ENCODE results near the gene RFC4.
"Not testable (repeated sequence)": the region's sequence is repeated elsewhere in the genome, so short reads cannot be mapped to it uniquely, and the experiment has no call there.

The RFC4 gene

DNA sequence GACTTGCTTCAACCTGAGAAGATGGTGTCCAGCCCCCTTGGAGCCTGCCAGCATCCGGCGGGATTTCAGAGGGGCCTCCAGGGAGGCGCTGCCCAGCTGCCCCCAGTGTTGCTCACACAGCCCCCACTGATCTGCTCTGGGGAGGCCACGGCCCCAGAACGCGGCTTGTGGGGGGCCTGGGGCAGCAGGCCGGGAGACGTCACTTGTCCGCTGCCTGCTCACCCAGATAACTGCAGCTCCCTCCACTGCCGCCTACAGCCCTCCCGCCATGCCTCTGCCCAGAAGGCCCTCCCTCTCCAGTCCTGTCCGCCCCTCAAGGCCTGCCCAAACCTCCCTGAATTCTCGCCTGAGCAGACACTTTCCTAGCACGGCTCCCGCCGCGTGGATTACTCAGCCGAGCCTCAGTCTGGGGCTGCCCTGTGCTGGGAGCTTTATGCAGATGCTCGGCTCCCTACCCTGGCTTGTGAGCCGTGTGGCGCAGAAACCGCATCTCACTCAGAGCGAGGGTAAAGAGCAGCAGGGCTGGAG, 19.1 kb upstream of the RFC4 start:
- H3K4me3 ChIP-seq (ENCODE audit: low read depth, low read length): no peak overlapping the region
- TF ChIP-seq, protein P1, sequence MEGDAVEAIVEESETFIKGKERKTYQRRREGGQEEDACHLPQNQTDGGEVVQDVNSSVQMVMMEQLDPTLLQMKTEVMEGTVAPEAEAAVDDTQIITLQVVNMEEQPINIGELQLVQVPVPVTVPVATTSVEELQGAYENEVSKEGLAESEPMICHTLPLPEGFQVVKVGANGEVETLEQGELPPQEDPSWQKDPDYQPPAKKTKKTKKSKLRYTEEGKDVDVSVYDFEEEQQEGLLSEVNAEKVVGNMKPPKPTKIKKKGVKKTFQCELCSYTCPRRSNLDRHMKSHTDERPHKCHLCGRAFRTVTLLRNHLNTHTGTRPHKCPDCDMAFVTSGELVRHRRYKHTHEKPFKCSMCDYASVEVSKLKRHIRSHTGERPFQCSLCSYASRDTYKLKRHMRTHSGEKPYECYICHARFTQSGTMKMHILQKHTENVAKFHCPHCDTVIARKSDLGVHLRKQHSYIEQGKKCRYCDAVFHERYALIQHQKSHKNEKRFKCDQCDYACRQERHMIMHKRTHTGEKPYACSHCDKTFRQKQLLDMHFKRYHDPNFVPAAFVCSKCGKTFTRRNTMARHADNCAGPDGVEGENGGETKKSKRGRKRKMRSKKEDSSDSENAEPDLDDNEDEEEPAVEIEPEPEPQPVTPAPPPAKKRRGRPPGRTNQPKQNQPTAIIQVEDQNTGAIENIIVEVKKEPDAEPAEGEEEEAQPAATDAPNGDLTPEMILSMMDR (IDR thresholded peaks at IDR 0.05; ENCODE audit: low read depth, low read length, missing control alignments): no peak
- no peak for DNase-seq (ENCODE audit: low read depth)

DNA sequence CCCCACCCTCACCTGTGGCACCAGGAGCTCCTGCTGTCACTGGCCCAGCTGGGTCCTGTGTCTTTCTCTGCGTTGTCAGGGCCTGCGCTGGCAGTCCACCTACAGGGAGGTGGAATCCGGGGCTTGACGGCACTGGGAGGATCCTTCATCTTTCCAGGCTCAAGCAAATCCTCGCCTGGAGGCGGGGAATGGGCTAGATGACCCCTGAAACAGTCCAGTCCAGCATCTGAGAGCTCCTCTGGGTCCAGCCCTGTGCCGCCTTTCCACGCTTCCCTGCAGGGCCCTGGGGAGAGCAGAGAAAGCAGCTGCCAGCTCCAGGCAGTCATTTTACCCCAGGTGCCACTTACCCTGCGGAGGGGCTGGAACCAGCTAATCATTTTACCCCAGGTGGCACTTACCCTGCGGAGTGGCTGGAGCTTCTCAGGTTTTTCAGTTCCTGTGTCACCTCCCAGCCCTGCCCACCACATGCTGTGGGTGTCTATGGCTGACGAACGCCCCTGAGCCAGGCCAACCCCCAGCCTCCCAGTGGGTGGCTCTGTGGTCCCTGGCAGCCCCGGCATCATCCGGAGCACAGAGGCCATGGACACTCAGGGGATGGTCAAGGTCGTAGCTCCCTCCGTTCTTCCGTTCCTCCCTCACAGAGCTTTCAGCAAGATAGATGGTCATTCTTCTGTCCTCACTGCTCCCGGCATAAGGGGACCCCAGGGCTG, 18.3 kb upstream of the RFC4 start:
- DNase-seq (ENCODE audit: low read depth): no peak
- no peak overlapping the region for H3K4me3 ChIP-seq (ENCODE audit: low read depth, low read length)
- TF ChIP-seq, protein P1 (IDR thresholded peaks at IDR 0.05; ENCODE audit: low read depth, low read length, missing control alignments): no peak

- no peak overlapping the region for H3K4me3 ChIP-seq (ENCODE audit: low read depth, low read length)
- no peak for DNase-seq (ENCODE audit: low read depth)
- TF ChIP-seq, protein P1 (IDR thresholded peaks at IDR 0.05; ENCODE audit: low read depth, low read length, missing control alignments): no peak
Measured at GRCh38 chr3:186823386-186823785, 17.1 kb upstream of the RFC4 start.

- DNase-seq (ENCODE audit: low read depth): not testable (repeated sequence)
Measured at GRCh38 chr3:186822388-186822759, 16.1 kb upstream of the RFC4 start.

GRCh38 chr3:186821429-186822387, 15.4 kb upstream of the RFC4 start:
- no peak for DNase-seq (ENCODE audit: low read depth)
- H3K4me3 ChIP-seq (ENCODE audit: low read depth, low read length): no peak overlapping the region
- TF ChIP-seq, protein P1 (IDR thresholded peaks at IDR 0.05; ENCODE audit: low read depth, low read length, missing control alignments): peak; percentile 72

More at GRCh38 chr3:186822388-186822759, 16.1 kb upstream of the RFC4 start:
- not testable (repeated sequence) for H3K4me3 ChIP-seq (ENCODE audit: low read depth, low read length)

DNA sequence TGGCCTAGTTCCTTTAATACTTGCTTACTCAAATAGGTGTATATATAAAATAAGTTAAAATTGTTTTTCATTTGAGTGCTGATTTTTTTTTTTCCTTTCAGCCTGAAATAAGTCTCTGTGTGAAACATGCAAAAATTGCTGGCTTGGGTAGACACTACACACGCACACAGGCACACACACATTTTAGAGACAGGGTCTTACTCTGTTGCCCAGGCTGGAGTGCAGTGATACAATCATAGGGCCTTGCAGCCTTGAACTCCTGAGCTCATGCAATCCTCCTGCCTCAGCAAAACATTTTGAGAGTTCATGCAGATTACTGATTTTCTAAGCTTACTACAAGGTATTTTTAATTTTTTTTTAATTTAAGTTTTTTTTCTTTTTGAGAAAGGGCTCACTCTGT, 12.7 kb upstream of the RFC4 start:
- no peak for DNase-seq (ENCODE audit: low read depth)
- TF ChIP-seq, protein P1 (IDR thresholded peaks at IDR 0.05; ENCODE audit: low read depth, low read length, missing control alignments): no peak
- H3K4me3 ChIP-seq (ENCODE audit: low read depth, low read length): no peak overlapping the region

DNA sequence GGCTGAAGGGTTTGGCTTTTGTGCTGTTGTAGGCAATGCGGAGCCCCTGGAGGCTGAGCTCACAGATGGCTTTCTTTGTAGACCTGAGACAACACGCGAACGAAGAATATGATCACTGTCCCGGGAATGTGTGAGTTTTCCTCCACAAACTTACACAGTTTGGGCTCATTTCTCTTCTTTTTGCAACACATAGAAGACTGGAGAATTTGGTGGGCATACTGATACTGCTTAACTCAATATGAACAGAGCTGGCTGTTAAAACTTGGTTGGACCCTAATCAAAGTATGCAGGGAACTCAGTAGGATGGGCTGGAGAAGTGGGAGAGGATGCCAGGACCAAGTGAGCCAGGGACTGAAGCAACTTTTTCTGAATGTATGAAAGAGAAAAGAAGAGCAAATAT, 12.2 kb upstream of the RFC4 start:
- no peak overlapping the region for H3K4me3 ChIP-seq (ENCODE audit: low read depth, low read length)
- no peak for DNase-seq (ENCODE audit: low read depth)
- TF ChIP-seq, protein P1 (IDR thresholded peaks at IDR 0.05; ENCODE audit: low read depth, low read length, missing control alignments): no peak

Data from GM12864 (cell line).